GM21717 (cell line): ENCODE results near the gene PDE11A.

Experiments
- ATAC-seq: cut with Tn5 transposase; IDR thresholded peaks from one replicate; pipeline ENCODE4 v1.9.1; 2021; ENCODE audit warnings: mild to moderate bottlenecking, moderate library complexity; ENCODE audit not compliant: unreplicated experiment

The PDE11A gene

GRCh38 chr2:177930916-177931315 is 141.7 kb downstream of the PDE11A start:
- no peak for ATAC-seq

GRCh38 chr2:177929662-177930522 is 142.7 kb downstream of the PDE11A start:
- no peak for ATAC-seq

GRCh38 chr2:177923323-177923722 is 149.3 kb downstream of the PDE11A start:
- ATAC-seq, result no peak

GRCh38 chr2:177921726-177922125 is 150.9 kb downstream of the PDE11A start:
- ATAC-seq, result no peak

- ATAC-seq, result no peak
These were observed 155.4 kb downstream of the PDE11A start for GRCh38 chr2:177917169-177917568.

- ATAC-seq, result no peak
These were observed 156.2 kb downstream of the PDE11A start for GRCh38 chr2:177916342-177916741.

- no peak for ATAC-seq
These were observed 158.3 kb downstream of the PDE11A start for GRCh38 chr2:177914247-177914646.

GRCh38 chr2:177909962-177910361 is 162.6 kb downstream of the PDE11A start:
- ATAC-seq, result no peak

GRCh38 chr2:177908824-177909223 is 163.8 kb downstream of the PDE11A start:
- ATAC-seq, result no peak

GRCh38 chr2:177908182-177908581 is 164.4 kb downstream of the PDE11A start:
- no peak for ATAC-seq

- peak; percentile 98 for ATAC-seq
These were observed 166.4 kb downstream of the PDE11A start for GRCh38 chr2:177906041-177906718.

GRCh38 chr2:177905640-177906039 is 166.9 kb downstream of the PDE11A start:
- ATAC-seq, result peak; percentile 7

- no peak for ATAC-seq
These were observed 170.0 kb downstream of the PDE11A start for GRCh38 chr2:177902395-177903163.

- ATAC-seq, result no peak
These were observed 172.5 kb downstream of the PDE11A start for GRCh38 chr2:177900082-177900481.

GRCh38 chr2:177897278-177897677 is 175.3 kb downstream of the PDE11A start:
- ATAC-seq, result no peak

- ATAC-seq, result no peak
These were observed 176.0 kb downstream of the PDE11A start for GRCh38 chr2:177896587-177896986.

GRCh38 chr2:177894546-177894945 is 178.0 kb downstream of the PDE11A start:
- no peak for ATAC-seq

GRCh38 chr2:177893880-177894279 is 178.7 kb downstream of the PDE11A start:
- no peak for ATAC-seq

GRCh38 chr2:177891533-177891932 is 181.0 kb downstream of the PDE11A start:
- ATAC-seq, result no peak

GRCh38 chr2:177889818-177890460 is 182.6 kb downstream of the PDE11A start:
- no peak for ATAC-seq

GRCh38 chr2:177888581-177888980 is 184.0 kb downstream of the PDE11A start:
- no peak for ATAC-seq
